Activated naive CD4-positive, alpha-beta T cell (primary cell): Measurements from ENCODE around the gene CDR2.
"Not testable (repeated sequence)": the region's sequence is repeated elsewhere in the genome, so short reads cannot be mapped to it uniquely, and the experiment has no call there.

Source experiments
- DNase-seq, 4 experiments: peaks; one replicate each; lab custom pipeline; 2025; lab: John Stamatoyannopoulos, UW

The CDR2 gene

GRCh38 chr16:22375963-22376640 is 1.7 kb upstream of the CDR2 start:
- no peak for DNase-seq

- no peak for DNase-seq
These were observed 921 bp upstream of the CDR2 start for GRCh38 chr16:22375117-22375962.

GRCh38 chr16:22373662-22374310 is 633 bp downstream of the CDR2 start:
- DNase-seq, result peak in 2 of 4 experiments; percentile 17 to 39

- no peak for DNase-seq
These were observed 1.3 kb downstream of the CDR2 start for GRCh38 chr16:22372882-22373661.

GRCh38 chr16:22370038-22370820 is 4.2 kb downstream of the CDR2 start:
- DNase-seq, result no peak

- no peak for DNase-seq
These were observed 5.1 kb downstream of the CDR2 start for GRCh38 chr16:22369221-22369811.

GRCh38 chr16:22368200-22368826 is 6.1 kb downstream of the CDR2 start:
- not testable (repeated sequence) for DNase-seq

- no peak for DNase-seq
These were observed 7.5 kb downstream of the CDR2 start for GRCh38 chr16:22366889-22367288.

GRCh38 chr16:22366371-22366770 is 8.0 kb downstream of the CDR2 start:
- no peak for DNase-seq

GRCh38 chr16:22364241-22364640 is 10.2 kb downstream of the CDR2 start:
- no peak for DNase-seq

GRCh38 chr16:22360963-22361659 is 13.3 kb downstream of the CDR2 start:
- no peak for DNase-seq

- DNase-seq, result no peak
These were observed 14.7 kb downstream of the CDR2 start for GRCh38 chr16:22359679-22360078.

- DNase-seq, result no peak
These were observed 16.4 kb downstream of the CDR2 start for GRCh38 chr16:22358000-22358399.

GRCh38 chr16:22357635-22357971 is 16.8 kb downstream of the CDR2 start:
- no peak for DNase-seq

- no peak for DNase-seq
These were observed 17.3 kb downstream of the CDR2 start for GRCh38 chr16:22356930-22357634.

GRCh38 chr16:22355487-22355908 is 18.9 kb downstream of the CDR2 start:
- no peak for DNase-seq

GRCh38 chr16:22353933-22354541 is 20.4 kb downstream of the CDR2 start:
- DNase-seq, result no peak

GRCh38 chr16:22353191-22353919 is 21.1 kb downstream of the CDR2 start:
- DNase-seq, result no peak
